WERI-Rb-1 (cell line): ENCODE measurements around the gene ZNF335.

Experiments used
- DNase-seq: peaks from one replicate; pipeline ENCODE4 v3.0.0-alpha.2; 2020
- H3K27ac ChIP-seq: fragments of 250-450 bp; sonication (Bioruptor Pico); 2 replicates; pipeline ENCODE4 v1.5.1; 2020; ENCODE audit warnings: mild to moderate bottlenecking, moderate library complexity
- H3K27me3 ChIP-seq: fragments of 250-450 bp; sonication (Bioruptor Pico); 2 replicates; pipeline ENCODE4 v1.5.1; 2021; ENCODE audit warnings: mild to moderate bottlenecking, low read depth, moderate library complexity; ENCODE audit not compliant: insufficient read depth, severe bottlenecking
- H3K36me3 ChIP-seq: fragments of 250-450 bp; sonication (Bioruptor Pico); 2 replicates; pipeline ENCODE4 v1.5.1; 2020; ENCODE audit warnings: mild to moderate bottlenecking, moderate library complexity
- H3K4me3 ChIP-seq: 2 replicates; pipeline ENCODE4 v1.5.1; 2011; ENCODE audit warnings: low read depth, mild to moderate bottlenecking, control low read depth, low read length
- H3K9me3 ChIP-seq: fragments of 250-450 bp; sonication (Bioruptor Pico); 2 replicates; pipeline ENCODE4 v1.5.1; 2021; ENCODE audit warnings: mild to moderate bottlenecking, moderate library complexity; ENCODE audit not compliant: severe bottlenecking
- CTCF ChIP-seq: IDR thresholded peaks from 2 replicates; pipeline ENCODE4 v1.5.1; 2011; ENCODE audit warnings: low read depth, mild to moderate bottlenecking, control low read depth, inconsistent platforms, low read length

Gene ZNF335

GRCh38 chr20:45981261-45981660, 9.3 kb upstream of the ZNF335 start:
- DNase-seq: no peak
- Histone ChIP-seq H3K9me3 (no peaks in the 10 kb centered on the region), H3K27ac (no peak overlapping the region), H3K36me3 (no peaks in the 10 kb centered on the region), H3K4me3 (no peak overlapping the region), H3K27me3 (no peaks in the 10 kb centered on the region)
- TF ChIP-seq CTCF: no peak

DNA sequence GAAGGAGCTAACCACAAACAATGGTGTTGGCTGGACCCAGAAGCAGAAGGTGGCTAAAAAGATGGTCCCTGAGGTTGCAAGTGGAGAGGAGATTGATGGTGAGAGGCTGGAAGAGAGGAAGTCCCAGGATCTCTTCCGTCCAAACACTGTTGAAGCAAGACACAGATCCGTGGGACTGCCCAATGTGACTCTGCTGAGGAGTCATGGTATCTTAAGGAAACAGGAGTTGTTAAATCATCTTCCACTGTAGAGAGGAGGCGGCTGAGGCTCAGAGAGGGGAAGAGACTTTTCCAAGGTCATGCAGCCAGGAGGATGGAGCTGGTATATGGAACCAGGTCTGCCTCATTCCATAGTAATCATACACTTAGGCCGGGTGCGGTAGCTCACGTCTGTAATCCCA, 4.1 kb upstream of the ZNF335 start:
- Histone ChIP-seq H3K9me3 (no peaks in the 10 kb centered on the region), H3K36me3 (peaks cover 4% of the 10 kb centered on the region), H3K27me3 (no peaks in the 10 kb centered on the region), H3K4me3 (no peak overlapping the region), H3K27ac (no peak overlapping the region)
- no peak for DNase-seq
- TF ChIP-seq CTCF: no peak

- no peak overlapping the region for H3K4me3 ChIP-seq
- no peak for DNase-seq
- no peaks in the 10 kb centered on the region for H3K9me3 ChIP-seq
- TF ChIP-seq CTCF: no peak
- H3K36me3 ChIP-seq: peaks cover 4% of the 10 kb centered on the region
- H3K27ac ChIP-seq: no peak overlapping the region
- H3K27me3 ChIP-seq: no peaks in the 10 kb centered on the region
Observed at GRCh38 chr20:45975686-45976085, 3.7 kb upstream of the ZNF335 start.

GRCh38 chr20:45974896-45975565, 3.0 kb upstream of the ZNF335 start:
- Histone ChIP-seq H3K4me3 (no peak overlapping the region), H3K27ac (no peak overlapping the region), H3K9me3 (no peaks in the 10 kb centered on the region), H3K27me3 (no peaks in the 10 kb centered on the region), H3K36me3 (peaks cover 4% of the 10 kb centered on the region)
- TF ChIP-seq CTCF: no peak
- no peak for DNase-seq

- H3K4me3 ChIP-seq: peak overlapping the region; percentile 97
- TF ChIP-seq CTCF: no peak
- H3K27ac ChIP-seq: peak overlapping the region; percentile 100
- no peaks in the 10 kb centered on the region for H3K9me3 ChIP-seq
- no peaks in the 10 kb centered on the region for H3K27me3 ChIP-seq
- DNase-seq: no peak
- H3K36me3 ChIP-seq: peaks cover 18% of the 10 kb centered on the region
Observed at GRCh38 chr20:45972500-45973183, 639 bp upstream of the ZNF335 start.

DNA sequence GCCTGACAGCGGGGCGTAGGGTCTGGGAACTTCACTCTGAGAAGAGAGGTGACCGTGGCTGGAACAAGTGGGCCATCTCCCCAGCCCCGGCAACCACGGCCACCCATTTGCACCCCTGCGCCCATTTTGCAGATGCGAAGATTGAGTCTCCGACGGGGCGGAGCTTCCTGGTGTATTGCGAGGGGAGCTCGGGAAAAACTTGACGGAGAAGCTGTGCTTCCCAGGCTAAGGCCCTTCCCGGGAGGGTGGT, 653 bp downstream of the ZNF335 start:
- Histone ChIP-seq H3K4me3 (peak overlapping the region; percentile 97), H3K36me3 (peaks cover 27% of the 10 kb centered on the region), H3K27ac (peak overlapping the region; percentile 100), H3K9me3 (no peaks in the 10 kb centered on the region), H3K27me3 (no peaks in the 10 kb centered on the region)
- DNase-seq: no peak
- no peak for TF ChIP-seq CTCF
